Measurements from ENCODE around the gene IKBKG.

GRCh38 chrX:154602766-154603437 is 55.5 kb downstream of the IKBKG start:
- no peak for TF ChIP-seq POLR2AphosphoS5 (IDR thresholded peaks at IDR 0.05)
- TF ChIP-seq, protein P1, sequence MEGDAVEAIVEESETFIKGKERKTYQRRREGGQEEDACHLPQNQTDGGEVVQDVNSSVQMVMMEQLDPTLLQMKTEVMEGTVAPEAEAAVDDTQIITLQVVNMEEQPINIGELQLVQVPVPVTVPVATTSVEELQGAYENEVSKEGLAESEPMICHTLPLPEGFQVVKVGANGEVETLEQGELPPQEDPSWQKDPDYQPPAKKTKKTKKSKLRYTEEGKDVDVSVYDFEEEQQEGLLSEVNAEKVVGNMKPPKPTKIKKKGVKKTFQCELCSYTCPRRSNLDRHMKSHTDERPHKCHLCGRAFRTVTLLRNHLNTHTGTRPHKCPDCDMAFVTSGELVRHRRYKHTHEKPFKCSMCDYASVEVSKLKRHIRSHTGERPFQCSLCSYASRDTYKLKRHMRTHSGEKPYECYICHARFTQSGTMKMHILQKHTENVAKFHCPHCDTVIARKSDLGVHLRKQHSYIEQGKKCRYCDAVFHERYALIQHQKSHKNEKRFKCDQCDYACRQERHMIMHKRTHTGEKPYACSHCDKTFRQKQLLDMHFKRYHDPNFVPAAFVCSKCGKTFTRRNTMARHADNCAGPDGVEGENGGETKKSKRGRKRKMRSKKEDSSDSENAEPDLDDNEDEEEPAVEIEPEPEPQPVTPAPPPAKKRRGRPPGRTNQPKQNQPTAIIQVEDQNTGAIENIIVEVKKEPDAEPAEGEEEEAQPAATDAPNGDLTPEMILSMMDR (IDR thresholded peaks at IDR 0.05) = no peak
- TF ChIP-seq EP300 (IDR thresholded peaks at IDR 0.05) = no peak
